Neural crest cell (in vitro differentiated cells): ENCODE results near the gene LIMS3. TPM values are rescaled to one million over a fixed set of nuclear protein-coding genes. Genes with fewer than 3 reads are reported as not detected.
"Not testable (repeated sequence)": the region's sequence is repeated elsewhere in the genome, so short reads cannot be mapped to it uniquely, and the experiment has no call there.

Experiments used
- DNase-seq: peaks from one replicate; pipeline ENCODE4 v3.0.0; 2021; ENCODE audit warnings: low read depth, mixed read lengths, low spot score
- H3K27ac Mint-ChIP-seq: one replicate; pipeline ENCODE4 v1.8.0; 2021; ENCODE audit warnings: mild to moderate bottlenecking, mixed read lengths; ENCODE audit not compliant: unreplicated experiment
- H3K27me3 Mint-ChIP-seq: 2 replicates; pipeline ENCODE4 v1.8.0; 2021; ENCODE audit warnings: low read depth, mild to moderate bottlenecking, mixed read lengths
- H3K36me3 Mint-ChIP-seq: 2 replicates; pipeline ENCODE4 v1.8.0; 2021; ENCODE audit warnings: low read depth, mild to moderate bottlenecking, mixed read lengths
- H3K4me1 Mint-ChIP-seq: 2 replicates; pipeline ENCODE4 v1.8.0; 2021; ENCODE audit warnings: mixed read lengths
- H3K4me3 Mint-ChIP-seq: one replicate; pipeline ENCODE4 v1.8.0; 2021; ENCODE audit warnings: mild to moderate bottlenecking, mixed read lengths
- H3K9me3 Mint-ChIP-seq: 2 replicates; pipeline ENCODE4 v1.8.0; 2021; ENCODE audit warnings: mixed read lengths
- long read RNA-seq: library from polyadenylated mRNA; unstranded; transcript quantifications from one replicate; pipeline ENCODE4 v2.0.0, GENCODE V29; 2020
- total RNA-seq: library from RNA; stranded (reverse); gene quantifications from 2 replicates; pipeline ENCODE4 v1.2.1, GENCODE V29; 2021

LIMS3 gene
- 1.2 and 1.5 TPM in 2 replicates for total RNA-seq
- long read RNA-seq: 0 reads

- not testable (repeated sequence) for H3K36me3 Mint-ChIP-seq, DNase-seq, H3K4me1 Mint-ChIP-seq, H3K27me3 Mint-ChIP-seq, H3K9me3 Mint-ChIP-seq, H3K4me3 Mint-ChIP-seq, H3K27ac Mint-ChIP-seq
These were observed at the start of gene LIMS3 for GRCh38 chr2:109898462-109899336. Gene LIMS3, plus strand, starts transcription at chr2:109898688. Its CDS starts 41 bp downstream, at chr2:109898729.

GRCh38 chr2:109871129-109871751 is 27.2 kb upstream of the LIMS3 start:
- not testable (repeated sequence) for DNase-seq, H3K27ac Mint-ChIP-seq, H3K36me3 Mint-ChIP-seq, H3K4me1 Mint-ChIP-seq, H3K9me3 Mint-ChIP-seq, H3K27me3 Mint-ChIP-seq, H3K4me3 Mint-ChIP-seq

GRCh38 chr2:109876625-109877024 is 21.9 kb upstream of the LIMS3 start:
- H3K36me3 Mint-ChIP-seq, H3K9me3 Mint-ChIP-seq, H3K27ac Mint-ChIP-seq, DNase-seq, H3K27me3 Mint-ChIP-seq, H3K4me3 Mint-ChIP-seq, H3K4me1 Mint-ChIP-seq: not testable (repeated sequence)

DNA sequence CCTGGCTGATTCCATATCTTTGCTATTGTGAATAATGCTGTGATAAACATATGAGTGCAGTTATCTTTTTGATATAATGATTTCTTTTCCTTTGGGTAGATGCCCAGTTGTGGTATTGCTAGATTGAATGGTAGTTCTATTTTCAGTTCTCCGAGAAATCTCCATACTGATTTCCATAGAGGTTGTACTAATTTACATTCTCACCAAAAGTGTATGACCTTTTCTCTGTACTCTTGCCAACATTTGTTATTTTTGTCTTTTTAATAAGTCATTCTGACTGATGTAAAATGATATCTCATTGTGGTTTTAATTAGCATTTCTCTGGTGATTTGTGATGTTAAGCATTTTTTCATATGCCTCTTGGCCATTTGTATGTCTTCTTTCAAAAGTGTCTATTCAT is 16.4 kb upstream of the LIMS3 start:
- H3K9me3 Mint-ChIP-seq, DNase-seq, H3K4me1 Mint-ChIP-seq, H3K36me3 Mint-ChIP-seq, H3K27me3 Mint-ChIP-seq, H3K27ac Mint-ChIP-seq, H3K4me3 Mint-ChIP-seq: not testable (repeated sequence)

GRCh38 chr2:109888414-109888813 is 10.1 kb upstream of the LIMS3 start:
- H3K9me3 Mint-ChIP-seq, H3K36me3 Mint-ChIP-seq, H3K27me3 Mint-ChIP-seq, H3K4me1 Mint-ChIP-seq, H3K27ac Mint-ChIP-seq, H3K4me3 Mint-ChIP-seq, DNase-seq: not testable (repeated sequence)

DNA sequence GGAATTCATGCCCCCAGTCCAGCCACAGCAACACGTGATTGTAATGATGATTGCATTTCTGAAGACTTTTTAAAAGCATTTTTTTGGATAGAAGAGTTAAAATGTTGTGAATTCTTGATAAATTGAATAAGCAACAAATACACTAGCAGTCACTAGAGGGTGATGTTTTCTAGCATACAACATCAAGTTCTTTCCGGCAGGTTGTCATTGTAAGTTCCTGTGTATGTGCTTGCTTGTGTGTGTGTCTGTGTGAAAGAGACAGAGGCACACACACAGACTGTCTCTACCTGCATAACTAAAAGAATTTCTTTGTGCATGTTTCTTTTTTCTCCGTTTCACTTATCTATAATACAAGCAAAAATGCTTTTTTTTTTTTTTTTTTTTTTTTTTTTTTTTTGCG is 8.6 kb upstream of the LIMS3 start:
- not testable (repeated sequence) for H3K4me1 Mint-ChIP-seq, DNase-seq, H3K27me3 Mint-ChIP-seq, H3K9me3 Mint-ChIP-seq, H3K4me3 Mint-ChIP-seq, H3K27ac Mint-ChIP-seq, H3K36me3 Mint-ChIP-seq

- H3K27me3 Mint-ChIP-seq, H3K4me3 Mint-ChIP-seq, H3K9me3 Mint-ChIP-seq, H3K4me1 Mint-ChIP-seq, H3K36me3 Mint-ChIP-seq, H3K27ac Mint-ChIP-seq, DNase-seq: not testable (repeated sequence)
These were observed 7.5 kb upstream of the LIMS3 start for GRCh38 chr2:109891024-109891423.

GRCh38 chr2:109893736-109894135 is 4.8 kb upstream of the LIMS3 start:
- not testable (repeated sequence) for H3K4me3 Mint-ChIP-seq, H3K36me3 Mint-ChIP-seq, H3K9me3 Mint-ChIP-seq, H3K27ac Mint-ChIP-seq, DNase-seq, H3K27me3 Mint-ChIP-seq, H3K4me1 Mint-ChIP-seq

DNA sequence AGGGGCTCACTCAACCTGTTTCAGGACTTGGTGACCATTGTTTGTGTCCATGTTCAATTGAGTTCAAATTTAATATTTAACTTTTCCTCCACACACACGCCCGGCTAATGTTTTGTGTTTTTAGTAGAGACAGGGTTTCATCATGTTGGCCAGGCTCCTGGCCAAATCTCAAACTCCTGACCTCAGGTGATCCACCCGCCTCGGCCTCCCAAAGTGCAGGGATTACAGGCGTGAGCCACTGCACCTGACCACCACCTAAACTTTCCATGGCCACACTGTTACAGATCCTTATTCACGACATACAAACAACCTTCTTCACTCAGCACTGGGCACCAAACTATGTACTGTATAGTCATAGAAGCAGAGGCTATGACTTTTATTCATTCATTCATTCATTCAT is 4.3 kb upstream of the LIMS3 start:
- not testable (repeated sequence) for H3K36me3 Mint-ChIP-seq, H3K4me3 Mint-ChIP-seq, H3K9me3 Mint-ChIP-seq, H3K27ac Mint-ChIP-seq, H3K27me3 Mint-ChIP-seq, H3K4me1 Mint-ChIP-seq, DNase-seq

GRCh38 chr2:109895090-109895869 is 3.2 kb upstream of the LIMS3 start:
- H3K27ac Mint-ChIP-seq, H3K9me3 Mint-ChIP-seq, DNase-seq, H3K4me3 Mint-ChIP-seq, H3K27me3 Mint-ChIP-seq, H3K4me1 Mint-ChIP-seq, H3K36me3 Mint-ChIP-seq: not testable (repeated sequence)

- H3K27me3 Mint-ChIP-seq, H3K27ac Mint-ChIP-seq, H3K4me1 Mint-ChIP-seq, H3K4me3 Mint-ChIP-seq, H3K9me3 Mint-ChIP-seq, H3K36me3 Mint-ChIP-seq, DNase-seq: not testable (repeated sequence)
These were observed 2.3 kb upstream of the LIMS3 start for GRCh38 chr2:109896212-109896611.

DNA sequence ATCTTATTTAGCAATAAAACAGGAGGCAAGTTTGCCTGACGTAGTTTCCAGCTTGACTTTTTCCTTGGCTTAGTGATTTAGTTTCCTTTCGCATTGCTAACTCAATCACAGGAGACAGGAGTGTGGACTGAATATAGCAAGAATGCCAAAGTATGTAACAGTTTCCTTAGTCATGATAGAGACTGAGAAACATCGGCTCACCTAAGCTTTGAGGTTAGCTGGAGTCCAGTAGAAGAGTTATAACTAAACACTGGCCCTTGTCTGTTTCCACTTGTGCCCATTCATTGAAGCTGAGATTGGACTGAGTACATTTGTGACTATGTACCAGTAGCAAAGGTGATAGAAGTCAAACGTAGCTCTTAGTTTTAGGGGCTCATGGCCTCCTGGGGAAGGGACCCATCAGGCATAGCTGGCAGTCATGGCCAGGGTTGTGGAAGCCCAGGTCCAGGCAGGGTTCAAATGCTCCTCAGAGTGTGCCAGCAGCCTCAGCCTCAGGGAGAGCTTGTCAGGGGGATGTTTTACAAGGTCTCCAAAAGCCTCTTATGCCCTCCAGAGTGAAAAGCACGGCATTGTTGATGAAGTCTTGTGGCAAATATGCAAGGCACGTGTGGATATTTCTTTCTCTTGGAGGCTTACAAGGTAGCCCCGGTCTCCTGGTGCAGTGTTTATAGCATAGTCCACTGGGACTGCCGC is 573 bp upstream of the LIMS3 start:
- H3K4me1 Mint-ChIP-seq, DNase-seq, H3K36me3 Mint-ChIP-seq, H3K4me3 Mint-ChIP-seq, H3K27ac Mint-ChIP-seq, H3K27me3 Mint-ChIP-seq, H3K9me3 Mint-ChIP-seq: not testable (repeated sequence)

GRCh38 chr2:109905796-109906195 is 7.3 kb downstream of the LIMS3 start:
- H3K36me3 Mint-ChIP-seq, H3K9me3 Mint-ChIP-seq, H3K4me1 Mint-ChIP-seq, H3K27ac Mint-ChIP-seq, H3K27me3 Mint-ChIP-seq, H3K4me3 Mint-ChIP-seq, DNase-seq: not testable (repeated sequence)
